AG09319 (cell line): ENCODE measurements around the gene INHBB.

Source experiments
- DNase-seq: peaks from one replicate; pipeline ENCODE4 v3.0.0-alpha.2; 2010; ENCODE audit warnings: low read depth; ENCODE audit errors: extremely low read depth
- CTCF ChIP-seq: IDR thresholded peaks from 2 replicates; pipeline ENCODE4 v1.5.1; 2011; ENCODE audit warnings: low read depth, mild to moderate bottlenecking, inconsistent platforms, low read length, moderate library complexity

INHBB gene

GRCh38 chr2:120382541-120383144 lies 36.7 kb downstream of the INHBB start:
- TF ChIP-seq CTCF: no peak
- no peak for DNase-seq

GRCh38 chr2:120383191-120383590 lies 37.3 kb downstream of the INHBB start:
- no peak for TF ChIP-seq CTCF

GRCh38 chr2:120383631-120384340 lies 37.9 kb downstream of the INHBB start:
- TF ChIP-seq CTCF: no peak
- DNase-seq: no peak

More at GRCh38 chr2:120383191-120383590, 37.3 kb downstream of the INHBB start:
- DNase-seq: no peak

- DNase-seq: no peak
- TF ChIP-seq CTCF: no peak
These were observed 38.8 kb downstream of the INHBB start for GRCh38 chr2:120384486-120385354.

GRCh38 chr2:120385355-120386127 lies 39.6 kb downstream of the INHBB start:
- DNase-seq: no peak
- no peak for TF ChIP-seq CTCF

GRCh38 chr2:120388222-120389035 lies 42.5 kb downstream of the INHBB start:
- no peak for DNase-seq
- TF ChIP-seq CTCF: no peak
